Fibroblast of skin of left quadriceps (primary cell): ENCODE measurements around the gene PDE2A.

Experiments
- DNase-seq, 2 experiments: peaks; one replicate each; pipeline ENCODE4 v3.0.0-alpha.2; 2013; ENCODE audit warnings: low read depth in 2 of 2

PDE2A gene

DNA sequence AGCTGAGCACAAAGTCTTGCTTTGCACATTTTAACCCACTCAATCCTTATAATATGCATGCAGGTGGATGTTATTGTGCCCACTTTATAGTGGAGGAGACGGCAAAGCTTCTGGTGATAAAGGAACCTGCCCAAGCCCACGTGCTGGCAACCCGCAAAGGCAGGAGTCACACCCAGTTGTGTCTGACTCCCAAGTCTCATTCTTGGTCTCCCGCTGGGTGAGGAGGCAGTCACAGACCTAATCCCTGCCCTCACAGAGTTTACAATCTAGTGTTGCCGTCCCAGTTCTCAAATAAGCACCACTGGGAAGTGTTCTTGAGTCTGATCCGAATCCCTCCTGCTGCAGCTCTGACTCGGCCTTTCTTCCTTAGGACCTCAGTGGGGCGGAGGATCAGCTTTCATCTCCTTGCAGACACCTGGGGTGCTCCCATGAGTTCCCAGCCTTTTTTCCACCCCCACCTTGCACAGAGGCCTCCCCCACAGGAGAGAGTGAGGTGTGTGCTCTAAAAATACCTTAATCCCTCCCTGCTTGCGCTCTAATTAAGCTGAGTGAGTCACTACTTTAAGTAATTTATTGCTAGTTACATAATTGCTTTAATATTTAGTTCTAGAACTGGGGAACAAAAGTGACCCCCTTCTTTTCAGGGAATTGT lies 15.1 kb downstream of the PDE2A start:
- no peak for DNase-seq

- DNase-seq, result no peak
These were observed 16.7 kb downstream of the PDE2A start for GRCh38 chr11:72657411-72658100.

- DNase-seq, result no peak
These were observed 18.2 kb downstream of the PDE2A start for GRCh38 chr11:72655896-72656464.

DNA sequence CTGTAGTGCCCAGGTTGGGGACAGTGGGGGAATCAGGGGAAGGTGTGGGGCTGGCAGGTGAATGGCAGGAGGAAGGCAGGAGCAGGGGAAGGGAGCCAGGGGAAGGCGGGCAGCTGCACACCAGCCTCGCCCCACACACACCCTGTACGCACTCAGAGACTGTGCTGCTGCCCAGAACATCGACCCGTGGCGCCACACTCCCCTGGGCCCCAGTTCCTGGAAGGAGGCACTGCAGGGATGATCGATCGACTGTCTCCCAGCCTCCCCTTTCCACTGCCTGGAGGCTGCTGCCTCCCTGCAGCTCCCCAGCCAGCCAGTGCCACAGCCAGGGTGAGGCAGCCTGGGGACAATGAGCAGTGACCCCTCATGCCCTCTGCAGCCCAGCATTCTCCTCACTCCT lies 19.2 kb downstream of the PDE2A start:
- DNase-seq, result no peak

- no peak for DNase-seq
These were observed 20.6 kb downstream of the PDE2A start for GRCh38 chr11:72653649-72654048.

- DNase-seq, result no peak
These were observed 21.2 kb downstream of the PDE2A start for GRCh38 chr11:72652873-72653630.

DNA sequence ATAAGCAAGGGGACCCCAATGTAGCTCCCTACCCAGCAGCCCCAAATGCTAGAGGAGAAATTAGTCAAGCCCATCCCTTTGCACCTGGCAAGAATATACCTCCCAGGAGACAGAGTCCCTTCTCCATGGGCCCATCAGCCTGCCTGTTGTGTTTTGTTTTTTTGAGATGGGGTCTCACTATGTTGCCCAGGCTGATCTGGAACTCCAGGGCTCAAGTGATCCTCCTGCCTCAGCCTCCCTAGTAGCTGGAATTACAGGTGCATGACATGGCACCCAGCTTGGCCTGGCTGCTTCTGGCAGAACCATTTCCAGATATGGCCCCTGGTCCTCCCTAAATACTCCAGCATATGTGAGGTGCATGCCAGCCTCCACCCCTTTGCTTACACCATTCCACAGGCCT lies 22.1 kb downstream of the PDE2A start:
- DNase-seq, result no peak

GRCh38 chr11:72649215-72649976 lies 24.8 kb downstream of the PDE2A start:
- DNase-seq, result no peak

DNA sequence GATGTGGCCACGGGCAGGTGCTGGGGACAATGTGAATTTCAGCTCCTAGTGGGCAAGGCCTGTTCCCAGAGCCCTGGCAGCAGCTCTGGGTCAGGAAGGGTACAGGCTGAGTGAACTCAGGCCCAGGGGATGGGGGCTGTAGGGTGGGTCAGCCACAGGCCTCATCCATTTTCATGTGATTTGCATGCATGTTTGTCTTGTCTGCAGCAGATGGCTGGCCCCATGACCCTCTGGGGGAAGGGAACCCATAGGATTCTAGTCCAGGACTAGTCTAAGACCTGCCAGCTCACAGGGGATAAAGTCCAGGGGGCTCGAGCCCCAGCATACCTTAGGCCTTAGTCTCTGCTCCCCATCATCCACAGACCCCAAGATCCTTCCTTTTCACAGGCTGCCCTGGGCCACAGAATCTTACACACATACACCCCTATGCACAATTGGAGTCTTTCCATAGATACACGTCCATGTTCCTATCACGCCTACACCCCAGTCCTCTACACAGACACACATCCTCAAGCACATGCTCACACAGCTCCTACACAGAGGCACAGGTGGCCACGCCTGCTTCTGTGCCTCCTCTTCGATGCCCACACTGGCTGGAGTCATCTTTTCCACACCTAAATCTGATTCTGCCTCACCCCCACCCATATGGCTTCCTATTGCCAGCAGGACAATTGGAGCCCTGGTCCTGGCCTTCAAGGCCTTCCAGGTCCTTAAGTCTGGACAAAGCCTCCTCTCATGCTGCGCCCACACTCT lies 25.7 kb downstream of the PDE2A start:
- DNase-seq, result no peak

- DNase-seq, result no peak
These were observed 26.3 kb downstream of the PDE2A start for GRCh38 chr11:72647882-72648281.

GRCh38 chr11:72646472-72646871 lies 27.8 kb downstream of the PDE2A start:
- no peak for DNase-seq

DNA sequence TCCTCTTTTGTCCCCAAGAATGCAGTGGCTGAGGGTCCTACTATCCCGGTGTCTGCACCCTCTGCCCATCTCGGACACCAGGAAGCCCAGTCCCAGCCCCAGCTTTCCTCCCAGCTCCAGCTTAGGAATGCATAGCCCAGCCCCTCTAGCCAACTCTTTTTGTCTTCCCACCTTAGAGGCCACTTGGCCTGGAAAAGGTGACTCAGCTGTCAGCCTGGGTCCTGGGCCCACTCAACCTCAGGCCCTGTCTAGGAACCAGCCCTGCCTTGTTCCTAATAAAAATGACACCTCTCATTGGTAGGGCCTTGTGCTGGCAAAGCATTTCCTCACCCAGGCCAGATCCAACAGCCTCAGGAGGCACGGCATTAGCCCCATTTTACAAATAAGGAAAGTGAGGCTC lies 28.2 kb downstream of the PDE2A start:
- no peak for DNase-seq

- DNase-seq, result no peak
These were observed 30.7 kb downstream of the PDE2A start for GRCh38 chr11:72643547-72643946.

DNA sequence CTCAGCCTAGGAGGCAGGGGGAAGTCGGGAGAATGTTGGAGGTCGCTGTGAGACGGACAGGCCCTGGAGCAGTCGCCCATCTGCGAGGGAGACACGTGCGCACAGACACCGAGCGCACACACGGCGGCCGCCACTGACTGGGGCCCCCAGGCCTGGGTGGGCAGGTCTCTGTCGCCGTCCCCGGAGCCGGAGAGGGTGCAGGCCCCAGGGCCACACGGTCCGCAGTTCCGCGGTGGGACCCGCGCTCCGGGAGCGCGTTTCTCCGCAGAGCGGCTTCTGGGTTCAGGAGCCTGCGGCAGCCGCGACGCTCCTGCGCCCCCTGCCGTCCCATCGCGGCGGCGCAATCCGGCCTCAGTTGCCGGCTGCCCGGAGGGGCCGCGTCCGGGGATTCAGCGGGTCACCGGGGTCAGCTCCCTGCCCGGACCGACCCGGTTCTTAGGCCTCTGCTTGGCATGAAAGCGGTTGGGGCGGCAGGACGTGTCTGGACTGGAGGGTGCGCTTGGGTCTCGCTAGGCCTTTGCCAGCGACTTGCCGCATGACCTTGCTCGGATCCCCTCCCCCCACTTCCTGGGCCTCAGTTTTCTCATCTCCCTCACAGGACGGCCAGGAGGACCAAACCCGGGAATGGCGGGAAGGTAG lies 31.2 kb downstream of the PDE2A start:
- peak in 1 of 2 experiments; percentile 5 for DNase-seq

- no peak for DNase-seq
These were observed 32.0 kb downstream of the PDE2A start for GRCh38 chr11:72642043-72642883.

- no peak for DNase-seq
These were observed 32.6 kb downstream of the PDE2A start for GRCh38 chr11:72641522-72642042.

GRCh38 chr11:72639502-72640375 lies 34.5 kb downstream of the PDE2A start:
- DNase-seq, result no peak

DNA sequence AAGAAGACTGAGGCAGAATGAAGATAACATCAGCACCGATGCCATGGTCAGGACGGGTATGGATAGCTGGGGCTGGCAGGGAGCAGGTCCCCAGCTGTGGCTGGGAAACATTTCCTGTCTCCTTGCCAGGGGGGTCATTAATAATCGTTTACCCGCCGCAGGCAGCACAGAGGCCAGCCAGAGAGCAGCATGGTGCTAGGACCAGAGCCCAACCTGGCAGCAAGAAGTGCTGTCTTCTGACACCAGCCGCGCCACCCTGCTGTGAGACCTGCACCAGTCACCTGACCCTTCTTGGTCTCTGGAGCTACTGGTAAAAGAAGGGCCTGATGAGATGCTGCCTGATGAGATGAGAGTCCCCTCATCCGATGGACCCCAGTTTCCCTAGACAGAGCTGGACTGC lies 36.3 kb downstream of the PDE2A start:
- DNase-seq, result no peak
